CD4-positive, alpha-beta T cell treated with Interleukin-4 for 1 hour (primary cell): Measurements from ENCODE around the gene EDNRB.
"Not testable (repeated sequence)": the region's sequence is repeated elsewhere in the genome, so short reads cannot be mapped to it uniquely, and the experiment has no call there.

Experiments used
- DNase-seq, 2 donors: peaks; one replicate each; pipeline ENCODE4 v3.0.0-alpha.2; 2020 to 2022

EDNRB gene

DNA sequence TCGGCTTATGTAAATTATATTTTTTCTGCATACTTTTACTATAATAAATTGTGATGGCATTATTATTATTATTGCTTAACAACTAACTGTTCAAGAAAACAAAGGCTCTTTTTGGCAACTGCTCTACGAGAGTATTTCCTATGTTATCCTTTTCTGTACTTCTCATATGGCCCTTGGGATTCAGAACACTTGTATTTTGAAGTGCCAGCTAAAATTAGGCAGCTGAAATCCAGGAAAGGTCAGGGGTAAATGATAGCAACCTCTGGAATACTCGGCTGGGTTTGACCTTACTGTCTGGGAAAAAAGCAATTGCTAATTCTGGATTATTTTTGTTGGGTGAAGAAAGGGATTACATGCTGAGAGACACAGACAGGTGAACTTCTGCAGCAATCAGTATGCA, 23.9 kb downstream of the EDNRB start:
- no peak for DNase-seq

GRCh38 chr13:77893066-77893465, 25.6 kb downstream of the EDNRB start:
- DNase-seq: no peak

DNA sequence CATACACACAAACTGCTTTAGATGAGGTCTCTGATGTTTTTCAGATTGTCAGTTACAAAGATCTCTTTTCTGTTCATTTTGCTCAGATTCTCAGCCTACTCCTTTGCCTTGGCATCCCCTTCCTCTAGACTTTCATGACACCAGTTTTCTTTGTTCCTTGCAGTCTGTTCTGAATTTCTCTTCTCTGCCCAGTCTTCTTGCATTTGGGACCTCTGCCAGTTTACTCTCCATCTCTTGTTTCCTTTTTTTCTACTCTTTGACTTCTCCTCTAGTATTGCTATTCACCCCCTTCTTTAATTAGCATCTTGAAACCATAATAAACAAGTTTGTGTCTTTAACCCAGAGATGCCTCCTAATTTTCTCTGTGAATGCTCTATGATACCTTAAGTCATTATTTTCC, 26.1 kb downstream of the EDNRB start:
- DNase-seq: no peak

- no peak for DNase-seq
Measured at GRCh38 chr13:77891486-77891885, 27.1 kb downstream of the EDNRB start.

GRCh38 chr13:77891041-77891440, 27.6 kb downstream of the EDNRB start:
- DNase-seq: no peak

DNA sequence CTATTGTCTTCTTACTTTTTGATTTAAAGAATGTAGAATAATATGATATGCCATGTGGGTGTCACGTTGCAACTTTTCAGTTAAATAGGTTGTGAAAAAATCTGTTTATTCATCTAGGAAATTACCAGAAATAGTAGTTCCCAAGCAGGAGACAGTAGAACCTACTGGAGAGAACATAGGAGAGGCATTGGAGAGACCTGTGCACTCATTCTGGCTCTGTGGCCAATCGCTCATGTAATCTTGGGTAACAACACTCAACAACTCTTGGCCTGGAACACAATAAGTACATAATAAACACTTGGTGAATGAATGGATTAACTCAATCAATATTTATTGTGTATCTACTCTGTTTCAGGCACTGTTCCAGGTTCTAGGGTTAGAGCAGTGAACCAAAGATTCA, 35.3 kb downstream of the EDNRB start:
- DNase-seq: no peak

DNA sequence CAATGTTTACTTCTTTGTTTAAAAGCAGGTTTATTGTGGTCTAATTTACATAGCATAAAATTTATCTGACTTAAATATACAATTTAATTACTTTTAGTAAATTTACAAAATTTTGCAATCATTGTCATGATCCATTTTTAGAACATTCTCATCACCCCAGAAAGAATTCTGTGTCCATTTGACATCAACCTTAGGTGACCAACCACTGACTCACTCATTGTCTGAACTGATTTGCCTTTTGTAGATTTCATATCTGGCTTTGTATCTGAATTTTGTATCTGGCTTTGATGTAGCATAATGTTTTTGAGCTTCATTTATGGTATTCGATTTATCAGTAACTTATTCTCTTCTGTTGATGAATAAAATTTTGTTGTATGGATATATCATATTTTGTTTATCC, 40.4 kb downstream of the EDNRB start:
- no peak for DNase-seq

- DNase-seq: no peak
Measured at GRCh38 chr13:77876176-77876575, 42.5 kb downstream of the EDNRB start.

GRCh38 chr13:77874406-77874805, 44.2 kb downstream of the EDNRB start:
- no peak for DNase-seq

GRCh38 chr13:77872995-77873394, 45.6 kb downstream of the EDNRB start:
- DNase-seq: no peak

DNA sequence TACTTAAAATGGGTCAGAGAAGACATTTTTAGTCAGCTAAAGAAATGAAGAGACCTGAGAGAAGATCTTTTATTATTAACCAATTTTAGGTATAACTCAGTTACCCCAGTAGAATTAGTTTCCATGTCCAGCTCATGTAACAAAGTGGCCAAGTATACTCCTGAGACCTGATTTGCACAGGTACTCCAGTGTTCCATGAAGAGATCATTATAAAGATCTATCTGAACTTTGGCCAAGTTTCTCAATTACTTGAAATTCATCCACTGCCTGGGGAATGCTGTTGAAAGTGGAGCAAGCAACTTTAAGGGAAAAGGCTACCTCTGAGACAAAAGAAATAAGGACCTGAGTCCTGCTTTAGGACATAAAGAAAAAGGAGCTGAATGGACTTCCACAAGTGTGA, 47.0 kb downstream of the EDNRB start:
- DNase-seq: no peak

- DNase-seq: no peak
Measured at GRCh38 chr13:77868717-77869116, 49.9 kb downstream of the EDNRB start.

DNA sequence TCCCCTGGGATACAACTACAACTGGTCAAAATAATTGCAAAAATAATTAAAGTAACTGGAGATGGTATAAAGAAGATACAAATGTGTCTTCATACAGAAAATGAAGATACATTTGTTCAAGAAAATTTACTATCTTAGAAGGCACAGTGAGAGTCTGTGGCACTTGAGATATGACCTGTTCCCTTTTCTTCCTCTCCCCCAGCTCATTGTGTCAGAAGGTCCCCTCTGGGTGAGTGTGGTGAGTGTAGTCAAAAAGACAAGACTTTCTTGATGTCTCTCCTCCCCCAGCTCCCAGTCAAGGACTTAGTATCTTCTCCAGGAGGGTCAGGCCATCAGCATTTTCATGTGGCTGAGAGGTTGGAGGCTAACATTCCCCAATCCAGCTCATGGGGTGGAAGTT, 51.7 kb downstream of the EDNRB start:
- DNase-seq: no peak

DNA sequence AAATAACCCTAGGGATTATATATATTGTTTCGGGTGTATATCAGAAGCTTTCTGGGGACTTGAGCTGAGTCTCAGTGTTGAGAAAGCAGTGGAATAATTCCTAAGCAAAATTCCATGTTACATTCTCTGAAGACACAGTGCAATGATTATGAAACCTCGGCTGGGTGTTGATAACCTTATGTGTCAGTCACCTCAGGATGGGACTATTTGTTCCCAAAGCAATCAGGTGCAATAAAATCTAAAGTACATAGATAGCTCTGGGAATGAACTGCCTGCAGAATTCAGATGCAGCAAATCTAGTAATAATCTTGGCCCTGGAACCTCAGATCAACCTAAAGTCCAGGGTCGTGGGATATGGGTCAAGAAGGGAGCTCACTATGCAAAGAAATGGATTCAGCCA, 53.0 kb downstream of the EDNRB start:
- no peak for DNase-seq

GRCh38 chr13:77863144-77863543, 55.5 kb downstream of the EDNRB start:
- no peak for DNase-seq

DNA sequence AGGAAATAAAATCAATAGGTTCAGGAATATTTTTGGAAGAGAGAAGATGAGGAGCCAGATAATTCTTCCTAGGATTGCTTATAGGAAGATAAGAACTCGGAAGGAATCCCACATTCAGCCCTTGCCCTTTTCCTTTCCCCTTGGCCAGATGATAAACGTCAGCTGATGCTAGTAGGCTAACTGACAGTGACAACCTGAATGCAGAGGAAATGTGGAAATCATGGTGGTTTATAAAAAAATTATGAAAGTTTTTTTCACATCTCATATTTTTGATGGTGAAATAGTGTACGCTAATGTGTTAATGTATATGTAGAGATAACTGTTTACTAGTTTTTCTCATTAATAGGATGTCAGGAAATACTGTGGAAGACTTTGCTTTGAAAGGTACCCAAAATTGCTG, 56.9 kb downstream of the EDNRB start:
- DNase-seq: no peak

DNA sequence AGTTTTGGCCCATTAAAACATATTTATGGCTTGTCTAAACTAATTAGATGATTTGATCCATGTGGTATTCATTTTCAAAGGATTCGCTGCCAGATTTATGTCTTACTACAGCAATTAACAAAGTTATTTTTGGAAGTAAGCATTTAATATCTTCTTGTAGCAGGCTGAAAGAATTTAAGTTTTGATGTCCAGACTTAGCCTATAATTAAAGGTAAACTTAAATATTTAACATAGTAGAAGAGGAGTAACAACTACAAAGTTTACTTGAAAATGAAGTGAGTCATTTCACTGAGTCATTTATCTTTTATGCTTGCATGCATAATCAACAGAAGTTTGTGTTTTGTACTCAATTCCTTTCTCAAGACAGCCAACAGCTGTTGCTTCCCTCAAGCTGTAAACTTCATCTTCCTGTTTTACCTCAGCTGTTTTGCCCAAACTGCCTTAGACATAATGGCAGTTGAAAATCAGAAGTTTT, 58.1 kb downstream of the EDNRB start:
- DNase-seq: no peak

GRCh38 chr13:77859450-77859849, 59.2 kb downstream of the EDNRB start:
- no peak for DNase-seq

- DNase-seq: no peak
Measured at GRCh38 chr13:77857531-77858209, 61.0 kb downstream of the EDNRB start.

DNA sequence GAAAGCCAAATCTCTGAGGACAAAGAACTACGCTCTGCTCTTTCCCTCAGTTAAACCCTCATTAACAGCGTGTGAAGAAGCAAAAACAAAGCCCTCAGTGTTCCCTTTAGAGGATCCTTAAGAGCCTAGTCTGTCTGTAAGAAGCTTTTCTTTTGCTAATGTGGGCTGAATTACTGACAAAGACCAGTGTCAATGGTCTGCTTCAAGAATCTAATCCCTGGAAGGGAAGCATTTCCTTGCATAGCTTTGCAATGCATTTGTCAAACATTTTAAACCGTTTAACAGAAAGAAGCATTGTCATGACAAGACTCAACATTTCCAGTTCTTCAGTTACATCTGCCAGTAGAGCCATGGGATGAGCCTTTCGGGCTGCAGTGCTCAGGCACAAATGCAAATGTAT, 64.9 kb downstream of the EDNRB start:
- DNase-seq: no peak

- not testable (repeated sequence) for DNase-seq
Measured at GRCh38 chr13:77848050-77848449, 70.6 kb downstream of the EDNRB start.

GRCh38 chr13:77846173-77846572, 72.5 kb downstream of the EDNRB start:
- no peak for DNase-seq
